ENCODE measurements around the gene IGHMBP2. TPM values are rescaled to one million over a fixed set of nuclear protein-coding genes. Genes with fewer than 3 reads are reported as not detected.
"Not testable (repeated sequence)": the region's sequence is repeated elsewhere in the genome, so short reads cannot be mapped to it uniquely, and the experiment has no call there.

Gene IGHMBP2
- polyA plus RNA-seq: 19.9 TPM
- long read RNA-seq, donor 1, partial matches to known transcripts: 0 of 2 reads
- long read RNA-seq, donor 1, other reads (novel, unspliced or antisense): 0 of 2 reads
- long read RNA-seq, donor 2, partial matches to known transcripts: 0 of 3 reads
- long read RNA-seq, donor 2, other reads (novel, unspliced or antisense): 0 of 3 reads
- long read RNA-seq, donor 3: 0 reads
- long read RNA-seq, donor 4: 0 reads
- long read RNA-seq, donor 5, partial matches to known transcripts: 0 of 1 reads
- long read RNA-seq, donor 5, other reads (novel, unspliced or antisense): 0 of 1 reads
- long read RNA-seq, donor 6, partial matches to known transcripts: 6 of 9 reads
- long read RNA-seq, donor 6, other reads (novel, unspliced or antisense): 0 of 9 reads
- long read RNA-seq, donor 7, partial matches to known transcripts: 0 of 1 reads
- long read RNA-seq, donor 7, other reads (novel, unspliced or antisense): 0 of 1 reads
- long read RNA-seq, donor 8, partial matches to known transcripts: 0 of 1 reads
- long read RNA-seq, donor 8, other reads (novel, unspliced or antisense): 0 of 1 reads
- long read RNA-seq, donor 9: 0 reads
- long read RNA-seq, donor 10, partial matches to known transcripts: 0 of 2 reads
- long read RNA-seq, donor 10, other reads (novel, unspliced or antisense): 0 of 2 reads
- long read RNA-seq, donor 11: 0 reads

GRCh38 chr11:68903288-68904247 lies at the start of gene IGHMBP2, which contains the start of gene MRPL21:
Gene IGHMBP2 (plus strand): TSS chr11:68903891. CDS start chr11:68903953, 62 bp downstream.
Gene MRPL21 (minus strand): TSS chr11:68903832. CDS start chr11:68903810, 22 bp downstream.
- H3K36me3 ChIP-seq (ENCODE audit: control insufficient read depth, insufficient read depth, low read length): peaks cover 26% of the 10 kb centered on the region
- no peaks in the 10 kb centered on the region for H3K27me3 ChIP-seq (ENCODE audit: control insufficient read depth, insufficient read depth, low read length)
- H3K4me3 ChIP-seq (ENCODE audit: low read length): peak within 1 kb of the TSS; percentile 82
- H3K4me1 ChIP-seq (ENCODE audit: control insufficient read depth, insufficient read depth, low read length): peaks cover 9% of the 10 kb centered on the region
- WGBS (ENCODE audit: insufficient coverage, low lambda C conversion rate): no CpG with 5 or more reads among the region's 78 CpGs
- DNase-seq: peak; percentile 83 to 88
- H3K9me3 ChIP-seq (ENCODE audit: control insufficient read depth, low read depth, low read length): no peaks in the 10 kb centered on the region
- H3K27ac ChIP-seq (ENCODE audit: low read length): peak within 1 kb of the TSS; percentile 70

- Histone ChIP-seq H3K27ac (ENCODE audit: low read length) (no peak overlapping the region), H3K9me3 (ENCODE audit: control insufficient read depth, low read depth, low read length) (no peaks in the 10 kb centered on the region), H3K4me3 (ENCODE audit: low read length) (peak overlapping the region; percentile 64), H3K36me3 (ENCODE audit: control insufficient read depth, insufficient read depth, low read length) (no peaks in the 10 kb centered on the region), H3K27me3 (ENCODE audit: control insufficient read depth, insufficient read depth, low read length) (peaks cover 15% of the 10 kb centered on the region), H3K4me1 (ENCODE audit: control insufficient read depth, insufficient read depth, low read length) (peaks cover 19% of the 10 kb centered on the region)
- DNase-seq: no peak
- WGBS (ENCODE audit: insufficient coverage, low lambda C conversion rate): no CpG with 5 or more reads among the region's 42 CpGs
Measured at GRCh38 chr11:68854273-68854958, 49.3 kb upstream of the IGHMBP2 start.

- H3K4me3 ChIP-seq (ENCODE audit: low read length): peak overlapping the region; percentile 64
- H3K4me1 ChIP-seq (ENCODE audit: control insufficient read depth, insufficient read depth, low read length): peaks cover 19% of the 10 kb centered on the region
- 90% methylated on average over 2 of the region's 62 CpGs for WGBS (ENCODE audit: insufficient coverage, low lambda C conversion rate)
- H3K27me3 ChIP-seq (ENCODE audit: control insufficient read depth, insufficient read depth, low read length): peaks cover 15% of the 10 kb centered on the region
- H3K27ac ChIP-seq (ENCODE audit: low read length): peak overlapping the region; percentile 72
- no peaks in the 10 kb centered on the region for H3K9me3 ChIP-seq (ENCODE audit: control insufficient read depth, low read depth, low read length)
- DNase-seq: peak in 1 of 2 donors; percentile 61
- no peaks in the 10 kb centered on the region for H3K36me3 ChIP-seq (ENCODE audit: control insufficient read depth, insufficient read depth, low read length)
Measured at GRCh38 chr11:68855205-68855981, 48.3 kb upstream of the IGHMBP2 start.

- H3K4me3 ChIP-seq (ENCODE audit: low read length); H3K9me3 ChIP-seq (ENCODE audit: control insufficient read depth, low read depth, low read length); H3K36me3 ChIP-seq (ENCODE audit: control insufficient read depth, insufficient read depth, low read length); DNase-seq: not testable (repeated sequence)
- peaks cover 15% of the 10 kb centered on the region for H3K27me3 ChIP-seq (ENCODE audit: control insufficient read depth, insufficient read depth, low read length)
- H3K4me1 ChIP-seq (ENCODE audit: control insufficient read depth, insufficient read depth, low read length): peaks cover 19% of the 10 kb centered on the region
- no CpG with 5 or more reads among the region's 21 CpGs for WGBS (ENCODE audit: insufficient coverage, low lambda C conversion rate)
- H3K27ac ChIP-seq (ENCODE audit: low read length): peak overlapping the region; percentile 91
Measured at GRCh38 chr11:68856425-68857030, 47.2 kb upstream of the IGHMBP2 start.

GRCh38 chr11:68857037-68857586 lies 46.6 kb upstream of the IGHMBP2 start:
- H3K27me3 ChIP-seq (ENCODE audit: control insufficient read depth, insufficient read depth, low read length): peaks cover 15% of the 10 kb centered on the region
- peaks cover 19% of the 10 kb centered on the region for H3K4me1 ChIP-seq (ENCODE audit: control insufficient read depth, insufficient read depth, low read length)
- 60% methylated on average over 1 of the region's 8 CpGs for WGBS (ENCODE audit: insufficient coverage, low lambda C conversion rate)
- DNase-seq: no peak
- H3K27ac ChIP-seq (ENCODE audit: low read length): peak overlapping the region; percentile 91
- H3K4me3 ChIP-seq (ENCODE audit: low read length): no peak overlapping the region
- H3K36me3 ChIP-seq (ENCODE audit: control insufficient read depth, insufficient read depth, low read length): no peaks in the 10 kb centered on the region
- H3K9me3 ChIP-seq (ENCODE audit: control insufficient read depth, low read depth, low read length): peaks cover 7% of the 10 kb centered on the region

- Histone ChIP-seq H3K4me3 (ENCODE audit: low read length) (no peak overlapping the region), H3K36me3 (ENCODE audit: control insufficient read depth, insufficient read depth, low read length) (no peaks in the 10 kb centered on the region), H3K27ac (ENCODE audit: low read length) (no peak overlapping the region), H3K4me1 (ENCODE audit: control insufficient read depth, insufficient read depth, low read length) (peaks cover 19% of the 10 kb centered on the region), H3K9me3 (ENCODE audit: control insufficient read depth, low read depth, low read length) (peaks cover 11% of the 10 kb centered on the region), H3K27me3 (ENCODE audit: control insufficient read depth, insufficient read depth, low read length) (peaks cover 7% of the 10 kb centered on the region)
- WGBS (ENCODE audit: insufficient coverage, low lambda C conversion rate): no CpG with 5 or more reads among the region's 8 CpGs
- DNase-seq: no peak
Measured at GRCh38 chr11:68859123-68859522, 44.6 kb upstream of the IGHMBP2 start.

GRCh38 chr11:68862421-68862820 lies 41.3 kb upstream of the IGHMBP2 start:
- H3K27me3 ChIP-seq (ENCODE audit: control insufficient read depth, insufficient read depth, low read length): no peaks in the 10 kb centered on the region
- DNase-seq: peak in 1 of 2 donors; percentile 54
- no peak overlapping the region for H3K27ac ChIP-seq (ENCODE audit: low read length)
- H3K4me3 ChIP-seq (ENCODE audit: low read length): no peak overlapping the region
- H3K4me1 ChIP-seq (ENCODE audit: control insufficient read depth, insufficient read depth, low read length): peaks cover 9% of the 10 kb centered on the region
- H3K36me3 ChIP-seq (ENCODE audit: control insufficient read depth, insufficient read depth, low read length): no peaks in the 10 kb centered on the region
- WGBS (ENCODE audit: insufficient coverage, low lambda C conversion rate): 83% methylated on average over 1 of the region's 6 CpGs
- peaks cover 12% of the 10 kb centered on the region for H3K9me3 ChIP-seq (ENCODE audit: control insufficient read depth, low read depth, low read length)

- Histone ChIP-seq H3K36me3 (ENCODE audit: control insufficient read depth, insufficient read depth, low read length) (no peaks in the 10 kb centered on the region), H3K27me3 (ENCODE audit: control insufficient read depth, insufficient read depth, low read length) (no peaks in the 10 kb centered on the region)
- DNase-seq: no peak
Measured at GRCh38 chr11:68863553-68864265, 40.0 kb upstream of the IGHMBP2 start.

More at GRCh38 chr11:68863553-68864265, 40.0 kb upstream of the IGHMBP2 start:
- 100% methylated on average over 1 of the region's 3 CpGs for WGBS (ENCODE audit: insufficient coverage, low lambda C conversion rate)
- H3K4me3 ChIP-seq (ENCODE audit: low read length): no peak overlapping the region
- H3K9me3 ChIP-seq (ENCODE audit: control insufficient read depth, low read depth, low read length): peaks cover 12% of the 10 kb centered on the region
- no peaks in the 10 kb centered on the region for H3K4me1 ChIP-seq (ENCODE audit: control insufficient read depth, insufficient read depth, low read length)
- no peak overlapping the region for H3K27ac ChIP-seq (ENCODE audit: low read length)
